Mesodermal cell (in vitro differentiated cells): ENCODE results near the gene CLNS1A.
A peak's percentile ranks its signal among the peaks of the same experiment; 100 is the strongest.

Experiments used
- H3K27ac ChIP-seq: 2 replicates; pipeline ENCODE4 v1.7.0; 2013; ENCODE audit warnings: mild to moderate bottlenecking, low read depth, low read length, moderate library complexity; ENCODE audit not compliant: severe bottlenecking
- H3K36me3 ChIP-seq: 2 replicates; pipeline ENCODE4 v1.7.1; 2013; ENCODE audit warnings: mild to moderate bottlenecking, low read length, moderate library complexity; ENCODE audit not compliant: control insufficient read depth, insufficient read depth
- H3K4me1 ChIP-seq: one replicate; pipeline ENCODE4 v1.7.1; 2013; ENCODE audit warnings: mild to moderate bottlenecking, low read length; ENCODE audit not compliant: insufficient read depth, control insufficient read depth, poor library complexity, severe bottlenecking
- H3K4me3 ChIP-seq: 2 replicates; pipeline ENCODE4 v1.7.0; 2013; ENCODE audit warnings: low read length, control low read depth, mild to moderate bottlenecking; ENCODE audit not compliant: insufficient read depth, poor library complexity, severe bottlenecking; ENCODE audit errors: extremely low read depth
- H3K9me3 ChIP-seq: 2 replicates; pipeline ENCODE4 v1.7.1; 2013; ENCODE audit warnings: mild to moderate bottlenecking, low read length, moderate library complexity; ENCODE audit not compliant: control insufficient read depth
- WGBS, 2 experiments: methylation state at CpG; one replicate each; pipeline ENCODE4 v1.1.5; 2013; ENCODE audit warnings: missing lambda C conversion rate in 2 of 2; ENCODE audit not compliant: insufficient coverage in 2 of 2; 5-methylcytosine and 5-hydroxymethylcytosine counted together

The CLNS1A gene

GRCh38 chr11:77617892-77618291, 19.7 kb downstream of the CLNS1A start:
- H3K36me3 ChIP-seq: peaks cover 74% of the 10 kb centered on the region

GRCh38 chr11:77611921-77612320, 25.7 kb downstream of the CLNS1A start:
- Histone ChIP-seq H3K4me1 (no peaks in the 10 kb centered on the region), H3K36me3 (peaks cover 72% of the 10 kb centered on the region), H3K4me3 (no peak overlapping the region), H3K9me3 (no peaks in the 10 kb centered on the region), H3K27ac (no peak overlapping the region)

More at GRCh38 chr11:77617892-77618291, 19.7 kb downstream of the CLNS1A start:
- Histone ChIP-seq H3K9me3 (no peaks in the 10 kb centered on the region), H3K4me3 (no peak overlapping the region), H3K27ac (no peak overlapping the region), H3K4me1 (no peaks in the 10 kb centered on the region)
- WGBS, 2 experiments: no CpG with 5 or more reads among the region's 3 CpGs

- Histone ChIP-seq H3K36me3 (peaks cover 71% of the 10 kb centered on the region), H3K4me3 (no peak overlapping the region), H3K9me3 (no peaks in the 10 kb centered on the region), H3K27ac (no peak overlapping the region), H3K4me1 (no peaks in the 10 kb centered on the region)
- WGBS, 2 experiments: no CpG with 5 or more reads among the region's 1 CpG
Measured at GRCh38 chr11:77609234-77609633, 28.4 kb downstream of the CLNS1A start.

- Histone ChIP-seq H3K4me1 (no peaks in the 10 kb centered on the region), H3K9me3 (no peaks in the 10 kb centered on the region), H3K27ac (no peak overlapping the region), H3K4me3 (no peak overlapping the region), H3K36me3 (peaks cover 34% of the 10 kb centered on the region)
- WGBS, 2 experiments: no CpG with 5 or more reads among the region's 2 CpGs
Measured at GRCh38 chr11:77604281-77604680, 33.3 kb downstream of the CLNS1A start.

- 93 to 100% methylated on average over 1 to 2 of the region's 3 CpGs for WGBS, 2 experiments
- H3K9me3 ChIP-seq: no peaks in the 10 kb centered on the region
- H3K4me3 ChIP-seq: no peak overlapping the region
- H3K36me3 ChIP-seq: peaks cover 21% of the 10 kb centered on the region
- no peaks in the 10 kb centered on the region for H3K4me1 ChIP-seq
- H3K27ac ChIP-seq: no peak overlapping the region
Measured at GRCh38 chr11:77602381-77603088, 35.1 kb downstream of the CLNS1A start.

GRCh38 chr11:77598195-77598594, 39.4 kb downstream of the CLNS1A start:
- 100% methylated on average over 1 of the region's 2 CpGs; no CpG with 5 or more reads in 1 of the 2 experiments for WGBS, 2 experiments
- Histone ChIP-seq H3K4me1 (no peaks in the 10 kb centered on the region), H3K27ac (no peak overlapping the region), H3K36me3 (peaks cover 9% of the 10 kb centered on the region), H3K9me3 (no peaks in the 10 kb centered on the region), H3K4me3 (no peak overlapping the region)

- Histone ChIP-seq H3K9me3 (no peaks in the 10 kb centered on the region), H3K4me3 (no peak overlapping the region), H3K4me1 (no peaks in the 10 kb centered on the region), H3K36me3 (peaks cover 9% of the 10 kb centered on the region), H3K27ac (no peak overlapping the region)
- 71 to 100% methylated on average over 1 of the region's 2 CpGs for WGBS, 2 experiments
Measured at GRCh38 chr11:77596626-77597025, 41.0 kb downstream of the CLNS1A start.

GRCh38 chr11:77593883-77594282, 43.7 kb downstream of the CLNS1A start:
- Histone ChIP-seq H3K36me3 (peaks cover 6% of the 10 kb centered on the region), H3K9me3 (no peaks in the 10 kb centered on the region), H3K27ac (no peak overlapping the region), H3K4me3 (no peak overlapping the region), H3K4me1 (peaks cover 8% of the 10 kb centered on the region)

- Histone ChIP-seq H3K9me3 (no peaks in the 10 kb centered on the region), H3K36me3 (peaks cover 6% of the 10 kb centered on the region), H3K4me3 (no peak overlapping the region), H3K27ac (no peak overlapping the region), H3K4me1 (peaks cover 8% of the 10 kb centered on the region)
- WGBS, 2 experiments: 85 to 94% methylated on average over 2 of the region's 2 CpGs
Measured at GRCh38 chr11:77592727-77593126, 44.9 kb downstream of the CLNS1A start.

- H3K9me3 ChIP-seq: peaks cover under 1% of the 10 kb centered on the region
- H3K4me1 ChIP-seq: peaks cover 8% of the 10 kb centered on the region
- 6% methylated on average over 25 to 26 of the region's 31 CpGs for WGBS, 2 experiments
- no peak overlapping the region for H3K27ac ChIP-seq
- no peaks in the 10 kb centered on the region for H3K36me3 ChIP-seq
- peak overlapping the region; percentile 51 for H3K4me3 ChIP-seq
Measured at GRCh38 chr11:77590194-77590782, 47.3 kb downstream of the CLNS1A start.

- peaks cover 4% of the 10 kb centered on the region for H3K9me3 ChIP-seq
- peak within 1 kb of the TSS; percentile 51 for H3K4me3 ChIP-seq
- peak within 1 kb of the TSS; percentile 41 for H3K27ac ChIP-seq
- H3K36me3 ChIP-seq: no peaks in the 10 kb centered on the region
- 1% methylated on average over 49 to 56 of the region's 75 CpGs for WGBS, 2 experiments
- H3K4me1 ChIP-seq: peaks cover 8% of the 10 kb centered on the region
Measured at GRCh38 chr11:77589521-77590193, 47.9 kb downstream of the CLNS1A start, which contains the start of gene AQP11. Gene AQP11 (plus strand): TSS chr11:77589953. CDS start chr11:77589993, 40 bp downstream.
